ENCODE results near the gene NRG3.

GRCh38 chr10:82245157-82245556 lies 370.2 kb downstream of the NRG3 start:
- TF ChIP-seq CTCF (IDR thresholded peaks at IDR 0.05) = no peak
- TF ChIP-seq EP300 (IDR thresholded peaks at IDR 0.05; ENCODE audit: low read depth) = no peak
- TF ChIP-seq POLR2AphosphoS5 (IDR thresholded peaks at IDR 0.05) = no peak
- TF ChIP-seq POLR2A (IDR thresholded peaks at IDR 0.05) = no peak

Data from transverse colon (tissue), 4 donors.